Measurements from ENCODE around the gene ADAMTS9. TPM values are rescaled to one million over a fixed set of nuclear protein-coding genes. Genes with fewer than 3 reads are reported as not detected.
A peak's percentile ranks its signal among the peaks of the same experiment; 100 is the strongest.

Gene ADAMTS9
- total and polyA plus RNA-seq, 11 donors: 11.3 to 74.4 (median 18.8) TPM

DNA sequence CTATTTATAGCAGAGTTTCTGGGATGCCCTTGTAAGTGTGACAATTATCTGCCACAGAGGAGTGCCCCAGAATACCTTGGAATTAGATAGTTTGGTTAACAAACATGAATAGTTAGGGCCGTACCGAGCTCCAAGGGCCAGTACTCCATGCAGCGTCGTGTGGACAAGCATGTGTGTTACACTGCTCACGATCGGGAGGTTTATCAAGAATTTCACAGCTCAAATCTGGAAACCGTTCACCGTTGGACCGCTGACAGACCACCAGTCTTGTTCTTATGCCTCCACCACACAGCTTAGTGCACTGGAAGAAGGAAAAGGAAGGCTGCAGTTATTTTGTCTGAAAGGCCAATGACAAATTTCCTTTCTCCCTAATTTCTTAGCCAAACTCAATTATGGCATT, 93.7 kb downstream of the ADAMTS9 start:
- intact Hi-C loops (cut with DNase I): no loop called here
- ATAC-seq (peak; percentile 25 to 51 (median 32)), DNase-seq (peak in 2 of 5 donors; percentile 44 to 47)
- H3K9me3 ChIP-seq: no peaks in the 10 kb centered on the region
- H3K27ac ChIP-seq: peak overlapping the region in 2 of 12 donors; percentile 44 to 64
- H3K4me1 ChIP-seq: peaks cover 0 to 21% (median 9%) of the 10 kb centered on the region in 12 donors
- WGBS, 4 donors: 64 to 75% (median 70%) methylated on average over 9 of the region's 9 CpGs
- H3K36me3 ChIP-seq: peaks cover 0 to 60% (median 30%) of the 10 kb centered on the region in 9 donors
- TF ChIP-seq POLR2A (IDR thresholded peaks at IDR 0.05): no peak
- TF ChIP-seq, protein P1, sequence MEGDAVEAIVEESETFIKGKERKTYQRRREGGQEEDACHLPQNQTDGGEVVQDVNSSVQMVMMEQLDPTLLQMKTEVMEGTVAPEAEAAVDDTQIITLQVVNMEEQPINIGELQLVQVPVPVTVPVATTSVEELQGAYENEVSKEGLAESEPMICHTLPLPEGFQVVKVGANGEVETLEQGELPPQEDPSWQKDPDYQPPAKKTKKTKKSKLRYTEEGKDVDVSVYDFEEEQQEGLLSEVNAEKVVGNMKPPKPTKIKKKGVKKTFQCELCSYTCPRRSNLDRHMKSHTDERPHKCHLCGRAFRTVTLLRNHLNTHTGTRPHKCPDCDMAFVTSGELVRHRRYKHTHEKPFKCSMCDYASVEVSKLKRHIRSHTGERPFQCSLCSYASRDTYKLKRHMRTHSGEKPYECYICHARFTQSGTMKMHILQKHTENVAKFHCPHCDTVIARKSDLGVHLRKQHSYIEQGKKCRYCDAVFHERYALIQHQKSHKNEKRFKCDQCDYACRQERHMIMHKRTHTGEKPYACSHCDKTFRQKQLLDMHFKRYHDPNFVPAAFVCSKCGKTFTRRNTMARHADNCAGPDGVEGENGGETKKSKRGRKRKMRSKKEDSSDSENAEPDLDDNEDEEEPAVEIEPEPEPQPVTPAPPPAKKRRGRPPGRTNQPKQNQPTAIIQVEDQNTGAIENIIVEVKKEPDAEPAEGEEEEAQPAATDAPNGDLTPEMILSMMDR (IDR thresholded peaks at IDR 0.05): no peak
- no peak overlapping the region for H3K4me3 ChIP-seq
- H3K27me3 ChIP-seq: no peaks in the 10 kb centered on the region

DNA sequence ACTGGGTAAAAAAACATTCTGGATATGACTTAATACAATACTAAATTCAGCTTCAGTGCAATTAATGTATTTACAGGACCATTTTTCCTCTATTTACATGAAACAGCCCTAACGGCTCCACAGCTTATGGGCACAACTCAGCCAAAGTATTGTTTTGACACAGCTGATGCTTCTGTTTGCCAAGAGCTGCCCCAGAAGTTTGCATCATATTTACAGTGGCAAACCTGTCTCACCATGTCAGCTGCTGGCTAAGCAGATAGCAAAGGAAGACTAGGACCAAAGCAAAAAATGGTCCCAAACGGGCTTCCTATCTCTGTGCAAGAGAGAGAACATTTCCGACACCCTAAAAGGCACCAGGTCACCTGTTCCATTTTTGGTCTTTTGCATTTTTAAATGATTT, 94.5 kb downstream of the ADAMTS9 start:
- Histone ChIP-seq H3K4me1 (peaks cover 0 to 21% (median 9%) of the 10 kb centered on the region in 12 donors), H3K4me3 (no peak overlapping the region), H3K27me3 (no peaks in the 10 kb centered on the region), H3K36me3 (peaks cover 0 to 53% (median 29%) of the 10 kb centered on the region in 9 donors), H3K27ac (no peak overlapping the region), H3K9me3 (no peaks in the 10 kb centered on the region)
- 90 to 94% (median 93%) methylated on average over 3 of the region's 3 CpGs for WGBS, 4 donors
- no peak for TF ChIP-seq POLR2A (IDR thresholded peaks at IDR 0.05)
- TF ChIP-seq, protein P1 (IDR thresholded peaks at IDR 0.05): no peak
- no peak for DNase-seq
- intact Hi-C loops (cut with DNase I): no loop called here
- no peak for ATAC-seq

DNA sequence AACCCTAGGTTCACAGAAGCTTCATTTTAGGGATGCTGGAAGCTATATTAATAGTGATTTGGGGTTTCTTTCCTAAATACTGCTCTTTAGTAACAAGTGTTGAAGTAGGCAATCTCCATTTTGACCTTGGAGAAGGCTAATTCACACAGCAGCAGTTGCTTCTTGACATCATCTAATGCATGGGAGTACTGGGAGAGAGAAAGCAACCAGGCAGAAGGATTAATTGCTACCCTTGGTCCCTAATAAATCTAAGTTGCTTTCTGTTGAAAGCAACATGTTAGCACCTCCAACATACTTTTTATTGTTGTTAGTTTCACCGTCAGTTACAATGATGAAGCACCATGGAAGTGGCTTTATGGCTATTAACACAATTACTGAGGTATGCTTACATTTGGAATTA, 96.2 kb downstream of the ADAMTS9 start:
- no peaks in the 10 kb centered on the region for H3K9me3 ChIP-seq
- DNase-seq (no peak), ATAC-seq (no peak)
- H3K36me3 ChIP-seq: peaks cover 0 to 45% (median 26%) of the 10 kb centered on the region in 9 donors
- peaks cover 0 to 21% (median 9%) of the 10 kb centered on the region in 12 donors for H3K4me1 ChIP-seq
- 93 to 100% (median 97%) methylated on average over 1 of the region's 1 CpG for WGBS, 4 donors
- no peak overlapping the region for H3K4me3 ChIP-seq
- H3K27me3 ChIP-seq: no peaks in the 10 kb centered on the region
- H3K27ac ChIP-seq: no peak overlapping the region
- intact Hi-C loops (cut with DNase I): no loop called here
- TF ChIP-seq, protein P1 (IDR thresholded peaks at IDR 0.05): no peak
- TF ChIP-seq POLR2A (IDR thresholded peaks at IDR 0.05): no peak

DNA sequence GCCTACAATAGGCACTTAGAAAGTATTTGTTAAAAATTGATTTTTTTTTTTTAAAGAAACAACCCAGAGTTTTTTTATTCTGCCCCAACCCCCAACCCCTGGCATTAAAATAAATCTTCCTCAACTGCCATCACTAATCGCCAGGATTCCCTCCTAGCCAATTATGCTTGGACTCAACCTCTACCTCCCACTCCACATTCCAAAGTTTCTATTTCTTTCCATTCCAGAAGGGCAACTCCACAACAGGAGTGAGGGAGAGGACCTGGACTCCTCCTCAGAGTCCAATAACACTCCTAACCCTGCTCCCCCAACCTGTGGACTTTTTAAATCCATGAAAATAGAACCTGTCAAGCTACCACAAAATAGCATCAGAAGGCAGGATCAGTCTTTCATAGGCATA, 99.4 kb downstream of the ADAMTS9 start:
- Histone ChIP-seq H3K4me1 (peaks cover 0 to 10% (median 2%) of the 10 kb centered on the region in 12 donors), H3K36me3 (peaks cover 0 to 34% (median 18%) of the 10 kb centered on the region in 9 donors)
- intact Hi-C loops (cut with DNase I): loop anchor here in 1 of 10 donors (10.0 kb wide), 1 partner anchor 66 kb away; no protein-coding TSS in a partner anchor

More for the DNA sequence above, 99.4 kb downstream of the ADAMTS9 start:
- no peaks in the 10 kb centered on the region for H3K9me3 ChIP-seq
- no peaks in the 10 kb centered on the region for H3K27me3 ChIP-seq
- ATAC-seq: no peak
- no peak overlapping the region for H3K4me3 ChIP-seq
- WGBS, 4 donors: 71 to 89% (median 81%) methylated on average over 1 of the region's 1 CpG
- TF ChIP-seq POLR2A (IDR thresholded peaks at IDR 0.05): no peak
- TF ChIP-seq, protein P1 (IDR thresholded peaks at IDR 0.05): no peak
- no peak for DNase-seq
- no peak overlapping the region for H3K27ac ChIP-seq

All from heart left ventricle (tissue), 16 donors.